GM12872 (cell line): ENCODE measurements around the gene RFPL3.

Experiments used
- TF ChIP-seq, protein P1 (sequence below): IDR thresholded peaks from 3 replicates; pipeline ENCODE4 v1.5.1; 2011; ENCODE audit warnings: low read depth, mild to moderate bottlenecking, low read length, moderate library complexity; ENCODE audit not compliant: insufficient read depth

The RFPL3 gene

DNA sequence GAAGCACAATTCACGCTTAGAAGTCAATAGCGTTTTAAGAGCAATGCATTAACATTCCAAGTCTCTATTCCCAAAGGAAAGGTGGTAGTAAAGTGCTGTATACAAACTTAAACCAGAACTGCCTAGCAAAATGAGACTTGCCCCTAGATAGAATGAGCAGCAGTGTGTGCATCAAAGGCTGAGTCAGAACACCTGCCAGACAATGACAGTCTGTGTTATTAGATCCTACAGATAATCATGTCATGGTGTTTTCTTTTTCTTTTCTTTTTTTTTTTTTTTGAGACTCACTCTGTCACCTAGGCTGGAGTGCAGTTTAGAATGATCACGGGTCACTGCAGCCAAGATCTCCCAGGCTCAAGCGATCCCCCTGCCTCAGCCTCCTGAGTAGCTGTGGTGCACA is 52.8 kb downstream of the RFPL3 start:
- TF ChIP-seq, protein P1, sequence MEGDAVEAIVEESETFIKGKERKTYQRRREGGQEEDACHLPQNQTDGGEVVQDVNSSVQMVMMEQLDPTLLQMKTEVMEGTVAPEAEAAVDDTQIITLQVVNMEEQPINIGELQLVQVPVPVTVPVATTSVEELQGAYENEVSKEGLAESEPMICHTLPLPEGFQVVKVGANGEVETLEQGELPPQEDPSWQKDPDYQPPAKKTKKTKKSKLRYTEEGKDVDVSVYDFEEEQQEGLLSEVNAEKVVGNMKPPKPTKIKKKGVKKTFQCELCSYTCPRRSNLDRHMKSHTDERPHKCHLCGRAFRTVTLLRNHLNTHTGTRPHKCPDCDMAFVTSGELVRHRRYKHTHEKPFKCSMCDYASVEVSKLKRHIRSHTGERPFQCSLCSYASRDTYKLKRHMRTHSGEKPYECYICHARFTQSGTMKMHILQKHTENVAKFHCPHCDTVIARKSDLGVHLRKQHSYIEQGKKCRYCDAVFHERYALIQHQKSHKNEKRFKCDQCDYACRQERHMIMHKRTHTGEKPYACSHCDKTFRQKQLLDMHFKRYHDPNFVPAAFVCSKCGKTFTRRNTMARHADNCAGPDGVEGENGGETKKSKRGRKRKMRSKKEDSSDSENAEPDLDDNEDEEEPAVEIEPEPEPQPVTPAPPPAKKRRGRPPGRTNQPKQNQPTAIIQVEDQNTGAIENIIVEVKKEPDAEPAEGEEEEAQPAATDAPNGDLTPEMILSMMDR, result no peak
